HG03103 (cell line): Measurements from ENCODE around the gene CCDC34.

Source experiments
- ATAC-seq: cut with Tn5 transposase; IDR thresholded peaks from one replicate; pipeline ENCODE4 v1.9.1; 2021; ENCODE audit warnings: low read depth; ENCODE audit not compliant: unreplicated experiment

CCDC34 gene

DNA sequence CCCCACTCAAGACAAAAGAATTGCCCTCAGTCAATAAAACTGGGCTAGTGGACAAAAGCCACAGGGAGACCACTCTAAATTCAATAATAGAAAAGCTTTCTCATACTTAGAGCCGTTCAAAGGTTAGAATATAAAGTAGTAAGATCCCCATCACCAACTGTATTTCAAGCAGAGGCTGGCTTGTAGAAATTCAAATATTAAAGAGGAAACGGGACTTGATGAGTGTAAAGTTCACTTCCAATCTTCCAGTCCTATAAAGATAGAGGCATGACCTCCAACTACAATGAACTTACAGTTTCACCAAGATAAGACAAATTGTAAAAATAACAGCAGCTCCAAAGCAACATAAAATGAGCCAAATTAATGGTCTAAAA is 70.4 kb downstream of the CCDC34 start:
- no peak for ATAC-seq

GRCh38 chr11:27291954-27292636 is 70.9 kb downstream of the CCDC34 start:
- ATAC-seq: no peak

GRCh38 chr11:27291302-27291889 is 71.6 kb downstream of the CCDC34 start:
- no peak for ATAC-seq

- ATAC-seq: no peak
Observed at GRCh38 chr11:27290261-27291050, 72.6 kb downstream of the CCDC34 start.
